MM.1S (cell line): Measurements from ENCODE around the gene SAFB2.

Source experiments
- DNase-seq: peaks from one replicate; pipeline ENCODE4 v3.0.0-alpha.2; 2015
- H2AFZ ChIP-seq: fragments of 300-600 bp; sonication (generic); 2 replicates; pipeline ENCODE4 v1.6.0; 2016; ENCODE audit warnings: antibody characterized with exemption, low read length
- H3F3A ChIP-seq: fragments of 300-600 bp; sonication (generic); 2 replicates; pipeline ENCODE4 v1.6.1; 2016; ENCODE audit warnings: mild to moderate bottlenecking, antibody characterized with exemption, low read length, moderate library complexity, mixed read lengths; ENCODE audit not compliant: insufficient read depth
- H3K27ac ChIP-seq: fragments of 300-600 bp; sonication (generic); 2 replicates; pipeline ENCODE4 v1.5.1; 2016; ENCODE audit warnings: mild to moderate bottlenecking, low read length
- H3K27me3 ChIP-seq: fragments of 300-600 bp; sonication (generic); replicated peaks from 2 replicates; pipeline ENCODE4 v1.6.0; 2016; ENCODE audit warnings: low read length; ENCODE audit not compliant: insufficient read depth
- H3K36me3 ChIP-seq: fragments of 300-600 bp; sonication (generic); replicated peaks from 2 replicates; pipeline ENCODE4 v1.6.1; 2016; ENCODE audit warnings: mild to moderate bottlenecking, low read length, mixed read lengths; ENCODE audit not compliant: insufficient read depth
- H3K4me1 ChIP-seq: fragments of 300-600 bp; sonication (generic); 2 replicates; pipeline ENCODE4 v1.6.1; 2016; ENCODE audit warnings: low read length, mixed read lengths
- H3K4me2 ChIP-seq: fragments of 300-600 bp; sonication (generic); 2 replicates; pipeline ENCODE4 v1.6.0; 2016; ENCODE audit warnings: low read depth, low read length
- H3K4me3 ChIP-seq: fragments of 300-600 bp; sonication (generic); 2 replicates; pipeline ENCODE4 v1.5.1; 2016; ENCODE audit warnings: low read length, mixed read lengths
- H3K79me2 ChIP-seq: fragments of 300-600 bp; sonication (generic); 2 replicates; pipeline ENCODE4 v1.6.1; 2016; ENCODE audit warnings: mixed run types, low read length, mixed read lengths
- H3K9ac ChIP-seq: fragments of 300-600 bp; sonication (generic); 2 replicates; pipeline ENCODE4 v1.6.1; 2016; ENCODE audit warnings: low read length, mixed read lengths
- H3K9me2 ChIP-seq: fragments of 300-600 bp; sonication (generic); replicated peaks from 2 replicates; pipeline ENCODE4 v1.6.1; 2016; ENCODE audit warnings: mild to moderate bottlenecking, low read length, mixed read lengths; ENCODE audit not compliant: insufficient read depth
- H3K9me3 ChIP-seq: fragments of 300-600 bp; sonication (generic); replicated peaks from 2 replicates; pipeline ENCODE4 v1.6.1; 2016; ENCODE audit warnings: mild to moderate bottlenecking, low read length, mixed read lengths; ENCODE audit not compliant: insufficient read depth
- H4K20me1 ChIP-seq: fragments of 300-600 bp; sonication (generic); 2 replicates; pipeline ENCODE4 v1.6.1; 2016; ENCODE audit warnings: mild to moderate bottlenecking, low read length, moderate library complexity, mixed read lengths; ENCODE audit not compliant: insufficient read depth
- CTCF ChIP-seq: fragments of 300-600 bp; sonication (generic); IDR thresholded peaks from 2 replicates; pipeline ENCODE4 v1.5.1; 2016; ENCODE audit warnings: antibody characterized with exemption, low read length, mixed read lengths
- EZH2 ChIP-seq: fragments of 300-600 bp; sonication (generic); optimal IDR thresholded peaks from 2 replicates; pipeline ENCODE3; 2017; ENCODE audit warnings: low read depth, mild to moderate bottlenecking, antibody characterized with exemption, low read length, mixed read lengths
- EZH2phosphoT487 ChIP-seq: fragments of 300-600 bp; sonication (generic); IDR thresholded peaks from 2 replicates; pipeline ENCODE4 v1.6.1; 2018; ENCODE audit warnings: antibody characterized with exemption, low read length

The SAFB2 gene

GRCh38 chr19:5595745-5596144, 26.8 kb downstream of the SAFB2 start:
- Histone ChIP-seq H3K4me3 (no peak overlapping the region), H3F3A (no peaks in the 10 kb centered on the region), H3K27ac (no peak overlapping the region), H4K20me1 (no peaks in the 10 kb centered on the region), H3K9ac (no peak overlapping the region), H3K36me3 (peaks cover 57% of the 10 kb centered on the region), H3K9me3 (no peaks in the 10 kb centered on the region), H3K9me2 (no peaks in the 10 kb centered on the region), H2AFZ (no peak overlapping the region), H3K4me2 (no peak overlapping the region), H3K79me2 (peaks cover 10% of the 10 kb centered on the region; the same call in 1 of the 2 replicates), H3K27me3 (no peaks in the 10 kb centered on the region), H3K4me1 (no peaks in the 10 kb centered on the region)
- DNase-seq, result no peak
- no peak for TF ChIP-seq CTCF
- no peak for TF ChIP-seq EZH2
- no peak for TF ChIP-seq EZH2phosphoT487

- no peaks in the 10 kb centered on the region for H3K27me3 ChIP-seq
- H3K27ac ChIP-seq, result no peak overlapping the region
- H3F3A ChIP-seq, result no peaks in the 10 kb centered on the region
- TF ChIP-seq EZH2 (no peak), CTCF (no peak), EZH2phosphoT487 (no peak)
- peaks cover 55% of the 10 kb centered on the region for H3K36me3 ChIP-seq
- no peaks in the 10 kb centered on the region for H3K9me2 ChIP-seq
- H4K20me1 ChIP-seq, result no peaks in the 10 kb centered on the region
- no peaks in the 10 kb centered on the region for H3K9me3 ChIP-seq
- no peak overlapping the region for H2AFZ ChIP-seq
- no peak for DNase-seq
- no peak overlapping the region for H3K9ac ChIP-seq
- H3K79me2 ChIP-seq, result peaks cover 11% of the 10 kb centered on the region; the same call in 1 of the 2 replicates
- H3K4me3 ChIP-seq, result no peak overlapping the region
- no peak overlapping the region for H3K4me2 ChIP-seq
- H3K4me1 ChIP-seq, result no peaks in the 10 kb centered on the region
Measured at GRCh38 chr19:5595129-5595528, 27.4 kb downstream of the SAFB2 start.

GRCh38 chr19:5594521-5594950, 28.0 kb downstream of the SAFB2 start:
- no peak overlapping the region for H3K4me2 ChIP-seq
- no peak overlapping the region for H3K4me3 ChIP-seq
- no peaks in the 10 kb centered on the region for H3K9me2 ChIP-seq
- no peak for DNase-seq
- no peak overlapping the region for H3K27ac ChIP-seq
- H3K9me3 ChIP-seq, result no peaks in the 10 kb centered on the region
- no peaks in the 10 kb centered on the region for H4K20me1 ChIP-seq
- no peak overlapping the region for H3K9ac ChIP-seq
- no peaks in the 10 kb centered on the region for H3F3A ChIP-seq
- H3K4me1 ChIP-seq, result no peaks in the 10 kb centered on the region
- no peak overlapping the region for H2AFZ ChIP-seq
- no peaks in the 10 kb centered on the region for H3K27me3 ChIP-seq
- H3K79me2 ChIP-seq, result peaks cover 11% of the 10 kb centered on the region; the same call in 1 of the 2 replicates
- H3K36me3 ChIP-seq, result peaks cover 52% of the 10 kb centered on the region
- TF ChIP-seq EZH2 (no peak), EZH2phosphoT487 (no peak), CTCF (no peak)
